Type B pancreatic cell (in vitro differentiated cells): Measurements from ENCODE around the gene MYEF2. TPM values are rescaled to one million over a fixed set of nuclear protein-coding genes. Genes with fewer than 3 reads are reported as not detected.

Experiments
- DNase-seq: peaks from one replicate; pipeline ENCODE4 v3.0.0; 2021; ENCODE audit warnings: mixed read lengths; ENCODE audit not compliant: unreplicated experiment; ENCODE audit errors: extremely low spot score
- H3K27ac Mint-ChIP-seq: 2 replicates; pipeline ENCODE4 v1.8.0; 2021; ENCODE audit warnings: mild to moderate bottlenecking, mixed read lengths
- H3K27me3 Mint-ChIP-seq: 2 replicates; pipeline ENCODE4 v1.8.0; 2021; ENCODE audit warnings: mixed read lengths
- H3K36me3 Mint-ChIP-seq: 2 replicates; pipeline ENCODE4 v1.8.0; 2021; ENCODE audit warnings: mixed read lengths
- H3K4me1 Mint-ChIP-seq: one replicate; pipeline ENCODE4 v1.8.0; 2021; ENCODE audit warnings: mixed read lengths; ENCODE audit not compliant: unreplicated experiment
- H3K4me3 Mint-ChIP-seq: 2 replicates; pipeline ENCODE4 v1.8.0; 2021; ENCODE audit warnings: mild to moderate bottlenecking, mixed read lengths
- H3K9me3 Mint-ChIP-seq: 2 replicates; pipeline ENCODE4 v1.8.0; 2021; ENCODE audit warnings: mixed read lengths
- CTCF ChIP-seq: fragments of 200-600 bp; sonication (generic); conservative IDR thresholded peaks from 2 replicates; pipeline ENCODE4 v1.5.0; 2021; ENCODE audit warnings: antibody characterized with exemption, mild to moderate bottlenecking
- total RNA-seq: library from RNA; stranded (reverse); gene quantifications from 2 replicates; pipeline ENCODE4 v1.2.1, GENCODE V29; 2021; ENCODE audit warnings: low replicate concordance

MYEF2 gene
- total RNA-seq, 1 donor from 2014 or later = 50.4 TPM

GRCh38 chr15:48084759-48085590 is 93.1 kb downstream of the MYEF2 start:
- peaks cover 6% of the 10 kb centered on the region for H3K4me1 Mint-ChIP-seq
- no peaks in the 10 kb centered on the region for H3K9me3 Mint-ChIP-seq
- no peak for DNase-seq
- no peak overlapping the region for H3K27ac Mint-ChIP-seq
- H3K36me3 Mint-ChIP-seq = no peaks in the 10 kb centered on the region
- TF ChIP-seq CTCF = peak; percentile 68
- H3K27me3 Mint-ChIP-seq = no peaks in the 10 kb centered on the region
- no peak overlapping the region for H3K4me3 Mint-ChIP-seq

Other genes with a start within 250 kb of the MYEF2 start
- 1.3 TPM in 1 of 2 replicates, not detected in the other for gene SLC24A5, start 57.3 kb downstream of the MYEF2 start, total RNA-seq
- gene CTXN2, start 13.4 kb upstream of the MYEF2 start, total RNA-seq = not detected in 2 replicates
- 0.05 and 0.53 TPM in 2 replicates for gene SLC12A1, start 28.0 kb upstream of the MYEF2 start, total RNA-seq
- gene DUT, start 153.1 kb upstream of the MYEF2 start, total RNA-seq = 63.0 and 96.5 TPM in 2 replicates